Measurements from ENCODE around the gene ALDH1L1. TPM values are rescaled to one million over a fixed set of nuclear protein-coding genes. Genes with fewer than 3 reads are reported as not detected.

The ALDH1L1 gene
- total and polyA plus RNA-seq, 2 of the 8 experiments (the other 6 are each of a cell fraction or from before 2014, with no cell fraction given) = 0.98 to 1.6 TPM

- TF ChIP-seq RFX5 (IDR thresholded peaks at IDR 0.05; ENCODE audit: borderline replicate concordance, low read depth, low read length) = no peak
- no peak for TF ChIP-seq EZH2 (IDR thresholded peaks at IDR 0.05; ENCODE audit: low read depth, low read length, severe bottlenecking)
- no peak for TF ChIP-seq SP2 (IDR thresholded peaks at IDR 0.05; ENCODE audit: low read length)
- TF ChIP-seq, protein P1, sequence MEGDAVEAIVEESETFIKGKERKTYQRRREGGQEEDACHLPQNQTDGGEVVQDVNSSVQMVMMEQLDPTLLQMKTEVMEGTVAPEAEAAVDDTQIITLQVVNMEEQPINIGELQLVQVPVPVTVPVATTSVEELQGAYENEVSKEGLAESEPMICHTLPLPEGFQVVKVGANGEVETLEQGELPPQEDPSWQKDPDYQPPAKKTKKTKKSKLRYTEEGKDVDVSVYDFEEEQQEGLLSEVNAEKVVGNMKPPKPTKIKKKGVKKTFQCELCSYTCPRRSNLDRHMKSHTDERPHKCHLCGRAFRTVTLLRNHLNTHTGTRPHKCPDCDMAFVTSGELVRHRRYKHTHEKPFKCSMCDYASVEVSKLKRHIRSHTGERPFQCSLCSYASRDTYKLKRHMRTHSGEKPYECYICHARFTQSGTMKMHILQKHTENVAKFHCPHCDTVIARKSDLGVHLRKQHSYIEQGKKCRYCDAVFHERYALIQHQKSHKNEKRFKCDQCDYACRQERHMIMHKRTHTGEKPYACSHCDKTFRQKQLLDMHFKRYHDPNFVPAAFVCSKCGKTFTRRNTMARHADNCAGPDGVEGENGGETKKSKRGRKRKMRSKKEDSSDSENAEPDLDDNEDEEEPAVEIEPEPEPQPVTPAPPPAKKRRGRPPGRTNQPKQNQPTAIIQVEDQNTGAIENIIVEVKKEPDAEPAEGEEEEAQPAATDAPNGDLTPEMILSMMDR (IDR thresholded peaks at IDR 0.05; ENCODE audit: control extremely low read depth in 1 of 3, insufficient read depth in 1 of 3, low read depth in 1 of 3, low read length in 3 of 3) = peak in 2 of 3 experiments; percentile 66 to 72; a peak in 3 of 4 replicates
- no peak for TF ChIP-seq ASH2L (IDR thresholded peaks at IDR 0.05; ENCODE audit: low read length)
- no peak for TF ChIP-seq HDAC2 (IDR thresholded peaks at IDR 0.05; ENCODE audit: borderline replicate concordance in 1 of 2, low read depth in 2 of 2, low read length in 2 of 2)
- no peak for TF ChIP-seq CHD1 (IDR thresholded peaks at IDR 0.05; ENCODE audit: low read depth, low read length)
- TF ChIP-seq BCL11A (IDR thresholded peaks at IDR 0.05; ENCODE audit: low read depth in 2 of 2, low read length in 2 of 2) = no peak
- no peak for TF ChIP-seq RNF2 (IDR thresholded peaks at IDR 0.05; ENCODE audit: borderline replicate concordance, low read depth, low read length, missing control alignments, poor library complexity, severe bottlenecking)
- no peak for TF ChIP-seq KDM1A (IDR thresholded peaks at IDR 0.05; ENCODE audit: borderline replicate concordance, low read length)
- TF ChIP-seq BACH1 (IDR thresholded peaks at IDR 0.05; ENCODE audit: low read length) = no peak
- no peak for TF ChIP-seq EP300 (IDR thresholded peaks at IDR 0.05; ENCODE audit: borderline replicate concordance in 1 of 2, low read depth in 2 of 2, low read length in 2 of 2)
- TF ChIP-seq RBBP5 (IDR thresholded peaks at IDR 0.05; ENCODE audit: borderline replicate concordance, low read depth, low read length) = no peak
- peak; percentile 41 to 66 for TF ChIP-seq RAD21 (IDR thresholded peaks at IDR 0.05 in 1 of 2, conservative IDR thresholded peaks at IDR 0.05 in 1 of 2; ENCODE audit: low read depth in 2 of 2, low read length in 2 of 2)
- no peak for TF ChIP-seq CREB1 (IDR thresholded peaks at IDR 0.05)
- TF ChIP-seq POLR2A (IDR thresholded peaks at IDR 0.05; ENCODE audit: control extremely low read depth in 1 of 2, low read depth in 2 of 2, low read length in 2 of 2) = no peak
- TF ChIP-seq SIRT6 (IDR thresholded peaks at IDR 0.05; ENCODE audit: low read length) = no peak
- no peak for TF ChIP-seq EGR1 (IDR thresholded peaks at IDR 0.05; ENCODE audit: borderline replicate concordance, low read depth, low read length)
- TF ChIP-seq PHF8 (conservative IDR thresholded peaks at IDR 0.05; ENCODE audit: low read depth, low read length) = no peak
- peak; percentile 16 for TF ChIP-seq NANOG (IDR thresholded peaks at IDR 0.05; ENCODE audit: insufficient read depth, low read depth, low read length, poor library complexity, severe bottlenecking)
- TF ChIP-seq FOSL1 (IDR thresholded peaks at IDR 0.05; ENCODE audit: insufficient read depth, low read depth, low read length) = no peak
These were observed 47.5 kb downstream of the ALDH1L1 start (continued) for GRCh38 chr3:126132751-126133511.
